Activated T-cell treated with anti-CD3 and anti-CD28 coated beads, Interleukin-2, amount 50 U/mL, for 72 hours (primary cell): ENCODE results near the gene TMA16. TPM values are rescaled to one million over a fixed set of nuclear protein-coding genes. Genes with fewer than 3 reads are reported as not detected.
"Not testable (repeated sequence)": the region's sequence is repeated elsewhere in the genome, so short reads cannot be mapped to it uniquely, and the experiment has no call there.

Experiments used
- ATAC-seq, 2 donors: fragments of 150-1000 bp; cut with Tn5 transposase; replicated peaks in 1 of 2; 2 replicates each; pipeline ENCODE4 v1.10.0; 2021; ENCODE audit warnings: moderate library complexity in 2 of 2, mild to moderate bottlenecking in 1 of 2
- DNase-seq, 2 donors: peaks; one replicate each; pipeline ENCODE4 v3.0.0; 2021 to 2022; ENCODE audit warnings: mixed read lengths in 1 of 2
- H3K27ac Mint-ChIP-seq: one replicate; pipeline ENCODE4 v1.8.0; 2022; ENCODE audit warnings: mild to moderate bottlenecking, moderate library complexity, mixed read lengths
- H3K27me3 Mint-ChIP-seq: one replicate; pipeline ENCODE4 v1.8.0; 2022; ENCODE audit warnings: low read depth, mixed read lengths
- H3K36me3 Mint-ChIP-seq, 2 donors: one replicate each; pipeline ENCODE4 v1.8.0; 2022; ENCODE audit warnings: mixed read lengths in 2 of 2, mild to moderate bottlenecking in 1 of 2; ENCODE audit not compliant: insufficient read depth in 2 of 2
- H3K4me1 Mint-ChIP-seq: one replicate; pipeline ENCODE4 v1.8.0; 2022; ENCODE audit warnings: low read depth, mixed read lengths
- H3K4me3 Mint-ChIP-seq, 2 donors: one replicate each; pipeline ENCODE4 v1.8.0; 2022; ENCODE audit warnings: mild to moderate bottlenecking in 2 of 2, mixed read lengths in 2 of 2, moderate library complexity in 2 of 2
- H3K9me3 Mint-ChIP-seq, 2 donors: one replicate each; pipeline ENCODE4 v1.8.0; 2022; ENCODE audit warnings: mixed read lengths in 2 of 2
- total RNA-seq, 2 donors: library from RNA; stranded (reverse); gene quantifications; one replicate each; pipeline ENCODE4 v1.2.3, GENCODE V29; 2022

TMA16 gene
- total RNA-seq, 2 donors from 2014 or later: 37.1 to 42.7 TPM

DNA sequence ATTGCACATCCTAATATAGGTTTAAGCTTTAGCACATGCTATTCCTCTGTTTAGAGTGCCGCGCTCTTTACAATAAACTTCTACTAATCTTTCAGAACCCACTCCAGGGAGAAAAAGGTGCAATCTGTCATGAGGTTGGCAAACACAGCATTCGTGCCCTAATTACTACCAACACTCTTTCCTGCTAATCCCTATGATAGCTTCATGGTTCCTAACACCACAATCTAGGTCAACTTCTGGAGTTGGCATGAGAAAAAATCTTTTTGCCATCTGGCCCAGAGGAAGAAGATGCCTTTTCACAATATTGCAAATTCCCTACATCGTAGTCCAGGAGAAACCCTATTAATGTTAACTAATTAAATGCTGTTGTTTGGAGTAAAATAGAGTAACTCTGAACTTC, 39.6 kb downstream of the TMA16 start:
- Mint-ChIP-seq H3K4me3 (no peak overlapping the region), H3K36me3 (peaks cover 0 to 8% of the 10 kb centered on the region in 2 donors), H3K4me1 (no peaks in the 10 kb centered on the region), H3K9me3 (no peaks in the 10 kb centered on the region), H3K27ac (no peak overlapping the region), H3K27me3 (no peaks in the 10 kb centered on the region)
- DNase-seq (no peak), ATAC-seq (no peak)

DNA sequence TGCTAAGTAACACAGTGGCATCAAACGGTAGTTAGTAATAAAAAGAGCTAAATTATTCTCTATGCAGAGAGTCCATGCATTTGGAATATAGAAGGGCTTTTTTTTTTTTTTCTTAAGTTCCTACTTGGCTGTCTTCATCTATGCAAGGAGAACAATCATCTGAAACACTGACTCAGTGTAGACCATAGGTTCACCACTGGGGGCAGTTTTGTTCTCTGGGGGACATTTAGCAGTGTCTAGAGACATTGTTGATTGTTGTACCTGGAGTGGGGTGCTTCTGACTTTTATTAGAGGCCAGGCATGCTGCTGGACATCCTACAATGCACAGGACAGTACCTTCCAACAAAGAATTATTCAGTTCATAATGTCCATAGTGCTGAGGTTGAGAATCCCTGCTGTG, 41.2 kb downstream of the TMA16 start:
- Mint-ChIP-seq H3K4me1 (no peaks in the 10 kb centered on the region), H3K4me3 (no peak overlapping the region), H3K27me3 (no peaks in the 10 kb centered on the region), H3K27ac (no peak overlapping the region), H3K36me3 (peaks cover 0 to 5% of the 10 kb centered on the region in 2 donors), H3K9me3 (no peaks in the 10 kb centered on the region)
- DNase-seq (no peak), ATAC-seq (no peak)

DNA sequence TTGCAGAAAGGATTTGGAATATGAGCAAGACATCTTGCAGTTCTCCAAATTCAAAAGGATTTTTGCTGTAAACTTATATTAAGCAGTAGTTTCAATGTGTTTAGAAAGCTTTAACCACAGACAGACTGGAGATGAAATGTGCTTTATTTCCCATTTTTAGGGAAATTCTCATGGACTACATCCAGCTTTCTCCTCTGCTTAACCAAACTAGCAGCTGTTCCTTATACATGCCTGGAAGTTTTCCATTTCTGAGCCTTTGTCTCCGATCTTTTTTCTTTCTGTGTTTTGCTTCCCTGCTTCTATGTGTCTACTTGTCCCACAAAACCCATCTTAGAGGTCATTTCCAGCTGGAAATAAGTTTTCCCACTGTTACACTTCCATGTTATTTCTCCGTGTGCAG, 41.6 kb downstream of the TMA16 start:
- Mint-ChIP-seq H3K36me3 (peaks cover 0 to 3% of the 10 kb centered on the region in 2 donors), H3K4me3 (no peak overlapping the region), H3K9me3 (no peaks in the 10 kb centered on the region), H3K27me3 (no peaks in the 10 kb centered on the region), H3K4me1 (no peaks in the 10 kb centered on the region), H3K27ac (no peak overlapping the region)
- no peak for ATAC-seq
- no peak for DNase-seq

DNA sequence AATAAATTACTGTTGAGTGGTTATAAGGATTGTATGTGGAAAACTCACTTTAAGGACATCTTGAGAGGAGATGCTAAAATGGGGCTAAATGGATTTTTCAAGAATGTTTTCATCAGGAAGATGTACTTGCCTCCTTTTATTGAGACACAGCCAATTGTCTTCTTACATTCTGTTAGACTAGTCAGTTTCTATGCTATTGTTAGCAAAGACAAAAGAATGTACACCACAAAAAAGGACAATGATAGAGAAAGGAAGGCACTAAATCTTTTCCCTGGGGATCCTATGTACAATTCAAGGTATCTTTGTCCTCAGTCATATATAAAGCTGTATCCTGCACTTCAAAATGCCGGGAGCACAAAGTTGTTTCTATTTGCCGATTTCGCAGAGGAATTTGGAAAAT, 42.6 kb downstream of the TMA16 start:
- DNase-seq: no peak
- Mint-ChIP-seq H3K27me3 (no peaks in the 10 kb centered on the region), H3K4me1 (no peaks in the 10 kb centered on the region), H3K4me3 (no peak overlapping the region), H3K27ac (no peak overlapping the region), H3K9me3 (no peaks in the 10 kb centered on the region), H3K36me3 (no peaks in the 10 kb centered on the region)
- no peak for ATAC-seq

DNA sequence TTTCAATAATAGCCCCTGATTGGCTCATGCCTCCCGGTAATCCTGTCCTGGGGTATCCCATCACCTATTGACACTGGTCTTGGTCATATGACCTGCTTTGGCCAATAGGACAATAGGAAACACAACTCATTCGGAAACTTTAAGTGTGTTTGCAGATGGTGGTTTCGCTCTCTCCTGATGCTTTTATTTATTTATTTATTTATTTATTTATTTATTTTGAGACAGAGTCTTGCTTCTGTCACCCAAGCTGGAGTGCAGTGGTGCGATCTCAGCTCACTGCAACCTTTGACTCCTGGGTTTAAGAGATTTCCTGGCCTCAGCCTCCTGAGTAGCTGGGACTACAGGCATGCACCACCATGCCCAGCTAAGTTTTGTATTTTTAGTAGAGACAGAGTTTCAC, 44.3 kb downstream of the TMA16 start:
- not testable (repeated sequence) for DNase-seq, H3K27ac Mint-ChIP-seq

DNA sequence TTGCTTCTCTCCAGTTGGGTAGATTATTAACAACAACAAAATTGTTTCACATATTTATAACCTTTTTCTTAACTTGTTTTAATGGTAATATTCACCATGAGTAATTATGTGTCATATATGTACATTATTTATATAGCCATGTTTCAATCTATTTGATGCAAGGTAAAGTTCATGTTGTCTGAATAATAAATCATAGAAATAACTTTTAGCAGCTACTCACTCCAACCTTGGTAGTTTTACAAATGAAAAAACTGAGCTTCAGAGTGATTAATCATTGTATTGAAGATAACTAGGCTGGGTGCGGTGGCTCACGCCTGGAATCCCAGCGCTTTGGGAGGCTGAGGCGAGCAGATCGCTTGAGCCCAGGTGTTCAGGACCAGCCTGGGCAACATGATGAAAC, 46.0 kb downstream of the TMA16 start:
- Mint-ChIP-seq H3K27me3 (no peaks in the 10 kb centered on the region), H3K27ac (no peak overlapping the region), H3K9me3 (no peaks in the 10 kb centered on the region), H3K36me3 (no peaks in the 10 kb centered on the region), H3K4me1 (no peaks in the 10 kb centered on the region), H3K4me3 (no peak overlapping the region)
- ATAC-seq (no peak), DNase-seq (no peak)

More for the DNA sequence above, 44.3 kb downstream of the TMA16 start:
- ATAC-seq, H3K27me3 Mint-ChIP-seq, H3K36me3 Mint-ChIP-seq, H3K4me1 Mint-ChIP-seq, H3K4me3 Mint-ChIP-seq, H3K9me3 Mint-ChIP-seq: not testable (repeated sequence)

DNA sequence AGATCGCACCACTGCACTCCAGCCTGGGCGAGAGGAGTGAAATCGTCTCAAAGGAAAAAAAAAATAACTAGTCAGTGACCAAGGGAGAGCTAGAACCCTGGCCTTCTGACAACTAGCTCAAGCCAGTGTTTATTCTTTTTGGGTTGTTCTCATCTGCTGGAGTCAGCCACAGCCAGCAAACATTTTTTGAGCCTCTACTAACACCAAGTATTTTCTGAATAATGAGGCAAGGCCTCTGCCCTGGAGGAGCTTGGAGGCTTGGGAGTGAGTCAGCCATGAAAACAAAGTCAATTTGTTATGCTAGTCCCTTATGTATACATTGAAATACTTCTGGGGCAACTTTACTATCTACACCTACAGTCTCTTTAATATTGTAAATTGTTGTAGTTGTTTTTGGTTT, 46.5 kb downstream of the TMA16 start:
- H3K9me3 Mint-ChIP-seq: no peaks in the 10 kb centered on the region
- H3K27ac Mint-ChIP-seq: no peak overlapping the region
- ATAC-seq (no peak), DNase-seq (no peak)
- no peaks in the 10 kb centered on the region for H3K27me3 Mint-ChIP-seq
- no peaks in the 10 kb centered on the region for H3K4me1 Mint-ChIP-seq
- no peak overlapping the region for H3K4me3 Mint-ChIP-seq
- H3K36me3 Mint-ChIP-seq: no peaks in the 10 kb centered on the region

DNA sequence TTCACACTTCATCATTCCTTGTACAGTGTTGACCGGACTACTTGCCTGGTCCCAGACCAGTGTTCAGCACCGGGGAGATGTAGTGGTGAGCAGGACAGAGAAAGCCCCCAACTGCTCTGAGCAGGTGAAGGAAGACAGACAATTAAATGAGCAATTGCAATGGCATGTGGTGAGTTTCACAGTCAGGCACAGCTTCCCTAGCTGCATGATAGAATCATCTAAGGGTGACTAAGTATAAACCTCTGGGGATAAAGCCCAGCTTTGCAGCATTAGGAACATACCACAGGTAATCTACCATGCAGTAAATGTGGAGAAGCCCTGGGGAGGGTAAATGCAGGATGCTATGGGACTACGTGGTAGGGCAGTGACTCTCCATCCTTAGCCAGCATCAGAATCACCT, 47.8 kb downstream of the TMA16 start:
- Mint-ChIP-seq H3K27me3 (no peaks in the 10 kb centered on the region), H3K4me3 (no peak overlapping the region), H3K4me1 (no peaks in the 10 kb centered on the region), H3K9me3 (no peaks in the 10 kb centered on the region), H3K27ac (no peak overlapping the region), H3K36me3 (no peaks in the 10 kb centered on the region)
- ATAC-seq: no peak
- no peak for DNase-seq

DNA sequence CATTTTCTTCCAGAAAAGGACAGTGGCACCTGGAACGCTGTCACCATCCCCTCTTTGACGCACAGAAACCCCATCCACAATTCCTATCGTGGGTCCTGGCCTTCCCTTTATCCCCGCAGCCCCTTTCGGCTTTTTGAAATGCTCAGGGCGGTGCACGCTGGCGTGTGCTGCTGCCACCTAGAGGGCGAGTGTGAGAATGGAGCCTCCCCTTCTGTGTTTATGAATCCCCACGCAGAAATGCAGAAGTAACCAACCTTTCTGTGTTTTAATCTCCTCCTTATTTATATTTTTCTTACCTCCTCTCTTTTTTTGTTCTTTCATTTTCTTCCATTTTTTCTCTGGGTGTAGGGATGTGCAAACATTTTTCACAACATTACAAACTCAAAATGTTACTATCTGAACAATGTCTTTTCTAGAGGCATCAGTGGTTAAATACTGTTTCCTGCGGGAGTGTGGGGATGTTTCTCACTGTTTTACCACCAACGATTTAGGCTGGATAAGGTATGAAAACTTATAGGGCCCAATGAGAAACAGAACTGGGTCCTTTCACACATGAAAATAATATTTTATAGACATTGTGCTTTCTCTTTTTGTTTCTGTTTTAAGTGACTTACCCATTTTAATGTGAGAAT, 50.0 kb downstream of the TMA16 start:
- H3K4me3 Mint-ChIP-seq: no peak overlapping the region
- no peaks in the 10 kb centered on the region for H3K36me3 Mint-ChIP-seq
- no peaks in the 10 kb centered on the region for H3K27me3 Mint-ChIP-seq
- ATAC-seq (peak; percentile 88 to 89), DNase-seq (peak; percentile 59 to 69)
- no peak overlapping the region for H3K27ac Mint-ChIP-seq
- peaks cover 2% of the 10 kb centered on the region for H3K4me1 Mint-ChIP-seq
- H3K9me3 Mint-ChIP-seq: no peaks in the 10 kb centered on the region

DNA sequence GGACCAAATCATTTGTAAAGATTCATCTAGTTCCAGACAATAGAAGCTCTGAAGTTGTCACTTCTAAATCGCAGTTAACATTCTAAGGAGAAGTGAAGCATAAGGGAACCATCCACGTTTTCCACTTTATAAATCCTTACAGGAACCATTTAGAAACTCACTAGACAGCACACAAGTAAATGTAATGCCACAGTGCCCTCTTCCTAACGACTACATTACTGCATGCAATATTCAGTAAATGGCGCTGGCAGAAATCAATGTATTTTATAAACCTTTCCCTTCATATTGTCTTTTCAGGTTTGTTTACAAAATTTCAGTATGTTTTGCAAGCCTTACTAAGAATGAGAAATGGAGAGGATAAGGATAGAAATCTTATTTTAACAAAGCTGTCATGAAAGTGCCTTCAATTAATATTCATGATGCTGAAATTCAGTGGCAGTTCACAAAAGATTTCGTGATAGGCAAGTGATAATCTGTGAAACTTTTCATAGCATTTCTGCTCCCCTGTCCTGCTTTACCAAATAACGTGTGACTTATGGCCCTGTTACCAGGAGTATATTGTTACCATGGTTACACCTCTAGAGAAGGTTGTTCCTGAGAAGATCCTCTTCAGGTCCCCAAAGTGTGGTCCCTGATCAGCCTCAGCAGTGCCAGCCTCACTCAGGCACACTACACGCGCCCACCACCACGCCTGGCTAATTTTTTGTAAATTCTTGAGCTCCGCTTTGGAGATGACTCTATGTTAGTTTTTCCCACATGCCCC, 54.2 kb downstream of the TMA16 start:
- Mint-ChIP-seq H3K36me3 (no peaks in the 10 kb centered on the region), H3K27me3 (no peaks in the 10 kb centered on the region), H3K4me3 (no peak overlapping the region), H3K9me3 (no peaks in the 10 kb centered on the region), H3K4me1 (peaks cover 14% of the 10 kb centered on the region), H3K27ac (no peak overlapping the region)
- ATAC-seq (peak; percentile 30 to 38), DNase-seq (peak; percentile 14 to 19)

DNA sequence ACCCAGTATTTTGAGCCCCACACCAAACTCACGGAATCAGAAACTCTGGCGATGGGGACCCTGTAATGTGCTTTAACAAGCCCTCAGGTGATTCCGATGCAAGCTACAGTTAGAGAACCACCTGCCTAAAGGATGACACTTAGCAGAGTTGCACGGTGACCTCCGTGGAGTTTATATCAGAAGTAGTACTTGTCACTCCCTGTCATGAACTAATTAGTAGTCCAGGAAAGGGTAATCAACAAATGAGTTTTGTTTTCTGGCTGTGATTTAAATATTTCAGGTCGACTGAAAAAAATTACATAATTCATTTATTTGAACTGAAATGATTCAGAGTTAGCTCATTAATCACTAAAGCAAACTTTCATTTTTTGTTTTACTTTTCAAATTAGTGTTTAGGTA, 56.4 kb downstream of the TMA16 start:
- H3K4me1 Mint-ChIP-seq: peaks cover 14% of the 10 kb centered on the region
- no peaks in the 10 kb centered on the region for H3K36me3 Mint-ChIP-seq
- no peak overlapping the region for H3K27ac Mint-ChIP-seq
- ATAC-seq (no peak), DNase-seq (no peak)
- H3K4me3 Mint-ChIP-seq: peak overlapping the region in 1 of 2 donors; percentile 79
- H3K9me3 Mint-ChIP-seq: no peaks in the 10 kb centered on the region
- no peaks in the 10 kb centered on the region for H3K27me3 Mint-ChIP-seq

DNA sequence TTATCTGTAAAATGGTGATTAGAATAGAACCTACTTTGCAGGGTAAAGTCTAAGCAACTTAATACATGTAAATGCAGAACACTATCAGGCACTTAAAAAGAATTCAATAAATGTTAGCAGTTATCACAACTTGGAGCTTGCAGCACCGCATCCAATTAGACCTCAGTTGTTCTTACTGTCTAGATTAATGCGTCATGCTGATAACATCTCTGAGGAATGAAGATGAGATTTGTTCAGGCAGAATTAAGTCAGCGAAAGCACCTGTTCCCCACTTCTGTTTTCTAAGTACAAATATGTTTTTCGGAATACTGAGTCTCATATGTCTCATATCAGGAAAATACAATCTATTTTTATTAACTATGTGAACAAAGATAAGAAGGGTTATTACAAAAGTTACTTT, 58.7 kb downstream of the TMA16 start:
- H3K36me3 Mint-ChIP-seq: no peaks in the 10 kb centered on the region
- ATAC-seq: no peak
- H3K9me3 Mint-ChIP-seq: no peaks in the 10 kb centered on the region
- no peak for DNase-seq
- no peak overlapping the region for H3K4me3 Mint-ChIP-seq
- no peaks in the 10 kb centered on the region for H3K27me3 Mint-ChIP-seq
- H3K4me1 Mint-ChIP-seq: peaks cover 18% of the 10 kb centered on the region
- H3K27ac Mint-ChIP-seq: no peak overlapping the region

DNA sequence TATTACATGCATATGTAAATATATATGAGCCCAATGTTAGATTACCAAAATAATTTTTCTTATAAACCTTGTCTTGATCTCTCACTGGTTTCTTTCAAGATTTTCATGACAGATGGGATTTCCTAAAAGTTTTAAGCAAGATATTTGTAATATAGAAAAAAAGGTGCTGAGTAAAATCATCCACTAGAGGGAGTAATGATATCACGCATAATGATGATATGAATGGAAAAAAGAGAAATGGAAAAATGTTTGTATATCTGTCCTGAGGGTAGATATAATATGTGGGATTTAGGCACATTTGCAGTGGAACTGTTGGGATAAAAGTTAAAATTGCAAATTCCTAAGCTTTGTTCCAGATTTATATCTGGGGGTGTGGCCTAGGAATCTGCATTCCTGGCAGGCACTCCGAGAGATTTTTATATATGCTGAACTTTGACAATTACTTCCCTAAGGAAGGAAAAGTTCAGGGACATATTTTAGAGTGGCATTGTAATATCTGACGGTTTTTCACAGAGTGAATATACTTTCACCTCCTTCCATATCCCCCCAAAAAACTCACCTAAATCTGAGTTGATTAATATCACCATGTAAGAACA, 60.5 kb downstream of the TMA16 start:
- ATAC-seq (no peak), DNase-seq (no peak)
- H3K4me1 Mint-ChIP-seq: peaks cover 23% of the 10 kb centered on the region
- H3K9me3 Mint-ChIP-seq: no peaks in the 10 kb centered on the region
- no peak overlapping the region for H3K27ac Mint-ChIP-seq
- no peaks in the 10 kb centered on the region for H3K36me3 Mint-ChIP-seq
- no peaks in the 10 kb centered on the region for H3K27me3 Mint-ChIP-seq
- no peak overlapping the region for H3K4me3 Mint-ChIP-seq
